HG03354 (cell line): ENCODE results near the gene LDLRAD4.

Experiments
- ATAC-seq: cut with Tn5 transposase; IDR thresholded peaks from one replicate; pipeline ENCODE4 v1.9.1; 2021; ENCODE audit warnings: mild to moderate bottlenecking; ENCODE audit not compliant: unreplicated experiment, poor library complexity, severe bottlenecking

LDLRAD4 gene

GRCh38 chr18:13223311-13224143, 5.0 kb downstream of the LDLRAD4 start:
- no peak for ATAC-seq

GRCh38 chr18:13225261-13225660, 6.7 kb downstream of the LDLRAD4 start:
- no peak for ATAC-seq

GRCh38 chr18:13226533-13227144, 8.1 kb downstream of the LDLRAD4 start:
- no peak for ATAC-seq

DNA sequence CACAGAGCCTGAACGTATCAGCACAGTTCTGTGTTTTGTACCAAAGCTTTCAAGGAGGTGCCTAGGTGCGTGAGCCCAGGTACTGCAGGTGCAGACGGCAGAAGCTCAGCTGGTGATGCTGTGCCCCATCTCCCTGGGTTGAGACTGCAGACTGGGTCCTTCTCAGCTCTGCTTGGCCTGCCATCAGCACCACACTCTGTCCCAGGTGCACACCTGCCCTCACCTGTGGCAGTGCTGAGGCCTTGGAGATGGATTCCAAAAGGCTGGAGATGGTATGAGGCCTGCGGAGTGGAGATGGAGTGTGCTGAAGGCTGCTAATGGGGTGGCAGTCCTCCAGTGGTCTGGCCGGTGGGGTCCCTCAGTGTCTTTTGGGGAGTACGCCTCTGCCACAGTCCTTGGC, 9.3 kb downstream of the LDLRAD4 start:
- no peak for ATAC-seq

DNA sequence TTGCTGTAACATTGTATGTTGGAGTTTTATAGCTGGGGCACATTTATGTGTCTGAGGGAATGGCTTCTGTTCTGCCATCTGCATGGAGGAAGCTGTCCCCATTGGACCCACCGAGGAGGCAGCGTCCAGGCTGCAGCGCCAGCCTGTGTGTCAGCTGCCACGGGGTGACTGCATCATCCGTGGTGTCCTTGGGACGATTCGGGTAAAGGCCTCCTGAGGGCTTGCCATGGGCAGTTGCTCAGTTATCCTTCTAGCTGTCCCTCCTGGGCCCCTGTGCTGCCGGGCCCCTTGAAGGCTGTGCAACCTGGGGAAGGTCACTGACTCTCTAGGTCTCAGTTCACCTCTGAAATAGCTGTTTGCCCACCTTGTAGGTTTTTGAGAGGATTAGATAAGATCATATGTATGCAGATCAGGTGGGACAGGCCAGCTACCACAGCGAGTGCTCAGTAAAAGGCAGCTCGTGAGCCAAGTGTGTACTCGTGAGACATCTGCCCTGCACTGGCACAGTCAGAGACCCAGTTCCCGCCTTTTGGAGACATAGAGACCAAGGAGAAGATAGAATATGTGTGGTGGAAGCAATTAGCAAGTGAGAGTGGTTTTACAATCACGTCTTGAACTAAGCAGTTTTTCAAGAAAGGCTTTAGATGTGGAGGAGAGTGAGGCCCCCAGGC, 10.6 kb downstream of the LDLRAD4 start:
- no peak for ATAC-seq

- no peak for ATAC-seq
These were observed 12.6 kb downstream of the LDLRAD4 start for GRCh38 chr18:13231151-13231550.

- ATAC-seq: no peak
These were observed 13.7 kb downstream of the LDLRAD4 start for GRCh38 chr18:13232086-13232917.

DNA sequence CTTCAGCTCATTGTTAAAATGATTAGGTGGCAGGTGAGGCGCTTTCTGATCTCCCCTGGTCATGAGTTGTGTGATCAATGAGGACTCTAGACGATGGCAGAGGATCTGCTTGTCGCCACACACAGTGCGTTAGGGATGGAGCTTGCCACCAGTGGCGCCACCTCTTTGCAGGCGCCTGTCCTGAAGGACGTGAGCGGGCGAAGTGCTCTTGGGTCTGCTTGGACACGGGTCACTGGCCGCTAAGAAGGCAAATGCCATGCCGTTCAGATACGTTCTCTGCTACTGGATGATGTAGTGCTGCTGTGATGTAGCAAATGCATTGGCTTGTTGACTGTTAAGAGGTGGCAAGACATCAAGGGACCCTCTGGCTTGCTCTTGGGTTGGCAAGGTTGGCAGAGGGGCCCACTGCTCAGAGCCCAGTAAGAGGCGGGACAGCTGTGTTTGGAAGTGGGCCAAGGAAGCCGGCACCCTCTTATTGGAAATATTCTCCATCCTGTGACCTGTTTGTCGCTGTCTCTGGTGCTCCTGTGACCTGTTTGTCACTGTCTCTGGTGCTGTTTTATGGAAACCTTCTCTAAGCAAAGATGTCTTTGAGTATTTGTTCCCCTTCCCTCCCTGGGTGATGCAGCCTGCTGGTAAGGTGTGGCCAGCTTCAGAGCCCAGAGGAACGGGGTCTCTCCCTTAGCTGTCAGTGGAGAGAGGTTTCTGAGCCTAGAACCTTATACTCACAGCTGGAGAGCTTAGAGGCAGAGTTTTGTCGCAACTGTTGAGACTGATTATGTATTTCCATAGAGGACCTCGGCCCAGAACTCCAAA, 14.6 kb downstream of the LDLRAD4 start:
- no peak for ATAC-seq

GRCh38 chr18:13233787-13234783, 15.5 kb downstream of the LDLRAD4 start:
- no peak for ATAC-seq

- ATAC-seq: no peak
These were observed 16.9 kb downstream of the LDLRAD4 start for GRCh38 chr18:13235421-13235831.

- no peak for ATAC-seq
These were observed 17.4 kb downstream of the LDLRAD4 start for GRCh38 chr18:13235981-13236380.

DNA sequence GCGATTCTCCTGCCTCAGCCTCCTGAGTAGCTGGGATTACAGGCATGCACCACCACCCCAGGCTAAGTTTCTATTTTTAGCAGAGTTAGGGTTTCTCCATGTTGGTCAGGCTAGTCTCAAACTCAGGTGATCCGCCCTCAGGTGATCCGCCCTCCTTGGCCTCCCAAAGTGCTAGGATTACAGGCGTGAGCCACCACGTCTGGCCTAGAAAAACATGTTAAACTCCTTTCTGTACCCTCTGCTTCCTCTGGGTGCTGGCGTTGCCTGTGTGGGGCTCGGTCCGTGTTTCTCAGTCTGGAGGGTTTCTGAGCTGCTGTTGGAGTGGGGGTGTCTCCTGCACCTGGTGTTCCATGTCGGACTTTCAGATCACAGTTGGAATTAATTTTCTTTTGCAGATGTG, 17.9 kb downstream of the LDLRAD4 start:
- no peak for ATAC-seq

GRCh38 chr18:13237073-13237472, 18.5 kb downstream of the LDLRAD4 start:
- ATAC-seq: no peak

DNA sequence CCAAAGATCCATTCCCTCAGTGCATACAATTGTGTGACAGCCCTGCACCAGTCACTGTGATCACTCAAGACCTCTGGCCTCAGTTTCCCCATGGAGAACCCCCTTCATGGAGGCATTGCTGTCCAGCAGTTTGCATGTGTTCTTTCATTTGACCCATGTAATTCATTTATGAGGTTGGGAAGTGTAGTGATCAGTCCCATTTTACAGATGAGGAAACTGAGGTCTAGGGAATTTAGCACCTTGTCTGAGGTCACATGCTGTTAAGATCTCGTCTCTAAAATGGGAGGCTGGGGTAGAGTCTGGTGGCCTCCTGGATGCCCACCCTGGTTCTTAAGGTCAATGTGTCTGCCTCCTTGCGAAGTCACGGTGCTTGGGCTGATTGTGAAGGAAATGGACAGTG, 19.1 kb downstream of the LDLRAD4 start:
- no peak for ATAC-seq

GRCh38 chr18:13239171-13239956, 20.8 kb downstream of the LDLRAD4 start:
- no peak for ATAC-seq

DNA sequence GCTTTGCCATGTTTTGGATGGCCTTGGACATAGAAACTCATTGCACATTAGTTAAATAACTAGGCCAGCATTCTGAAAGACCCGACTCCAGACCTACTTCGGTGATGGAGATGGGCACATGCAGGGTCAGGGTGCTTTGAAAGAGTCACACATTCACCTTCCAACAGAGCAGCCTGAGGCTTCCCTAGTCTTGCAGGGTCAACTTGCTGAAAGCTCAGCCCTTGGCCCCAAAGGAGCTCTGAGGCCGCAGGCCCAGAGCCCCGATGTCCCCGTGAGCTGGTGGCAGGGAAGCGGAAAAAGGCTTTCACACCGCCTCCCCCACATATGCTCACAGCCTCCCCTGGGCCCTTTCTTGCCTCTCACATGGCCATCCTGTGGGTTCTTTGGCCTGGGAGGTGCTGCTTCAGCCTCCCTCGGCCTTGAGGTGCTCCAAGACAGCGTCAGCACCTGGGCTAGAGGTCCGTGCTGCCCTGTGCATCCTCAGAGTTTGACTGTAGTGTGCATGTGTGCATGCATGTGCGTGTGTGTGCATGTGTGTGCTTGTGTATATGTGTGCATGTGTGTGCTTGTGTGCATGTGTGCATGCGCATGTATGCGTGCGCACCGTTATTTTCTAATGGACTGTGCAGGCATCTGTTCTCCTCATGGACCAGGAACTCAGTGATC, 21.6 kb downstream of the LDLRAD4 start:
- no peak for ATAC-seq
